Right lobe of liver (tissue), 4 donors: ENCODE results near the gene FBXL13.

Source experiments
- CTCF ChIP-seq, 4 donors: fragments of 200-600 bp in 3 of 4; fragments of 450-650 bp in 1 of 4; IDR thresholded peaks; one replicate each; pipeline versions ENCODE4 v1.5.1 to v1.8.0; 2016 to 2022; ENCODE audit warnings: antibody characterized with exemption in 4 of 4, mild to moderate bottlenecking in 2 of 4
- POLR2A ChIP-seq: fragments of 450-650 bp; IDR thresholded peaks from one replicate; pipeline ENCODE4 v1.6.1; 2017; ENCODE audit warnings: antibody characterized with exemption, mild to moderate bottlenecking
- donor health status: DM: no; HTN: no; CAD: no.
- donor health status: DM: no; HTN: no; CAD: no.
- donor health status: DM: no; HTN: yes; CAD: no.

GRCh38 chr7:103116511-103116910 is 41.9 kb upstream of the FBXL13 start:
- no peak for TF ChIP-seq CTCF (IDR thresholded peaks at IDR 0.05)
- no peak for TF ChIP-seq POLR2A
